ENCODE results near the gene KAT6B. TPM values are rescaled to one million over a fixed set of nuclear protein-coding genes. Genes with fewer than 3 reads are reported as not detected.

The KAT6B gene
- total and polyA plus RNA-seq, 2 of the 8 experiments (the other 6 are each of a cell fraction or from before 2014, with no cell fraction given), result 7.3 to 30.8 TPM

- Histone ChIP-seq H2AFZ (ENCODE audit: low read length) (no peak overlapping the region), H3K36me3 (ENCODE audit: control insufficient read depth in 2 of 4, insufficient read depth in 4 of 4, low read length in 3 of 4) (peaks cover 0 to 12% (median 2%) of the 10 kb centered on the region in 4 experiments; a peak in 3 of 8 replicates), H2AK5ac (ENCODE audit: low read depth, low read length) (no peak overlapping the region), H3K23ac (ENCODE audit: insufficient read length) (no peak overlapping the region), H4K8ac (ENCODE audit: extremely low read depth, insufficient read depth, low read length) (no peak overlapping the region), H3K4me3 (ENCODE audit: extremely low read depth in 1 of 4, insufficient read depth in 2 of 4, low read depth in 3 of 4, low read length in 4 of 4) (no peak overlapping the region), H3K27me3 (replicated peaks in 1 of 4; ENCODE audit: control insufficient read depth in 3 of 4, extremely low read depth in 1 of 4, insufficient read depth in 3 of 4, low read length in 3 of 4) (no peaks in the 10 kb centered on the region), H3K79me1 (ENCODE audit: low read depth, low read length) (no peaks in the 10 kb centered on the region), H4K20me1 (replicated peaks in 1 of 2; ENCODE audit: control insufficient read depth in 1 of 2, insufficient read depth in 2 of 2, low read length in 2 of 2) (peaks cover 0 to 3% of the 10 kb centered on the region in 2 experiments), H3K56ac (replicated peaks; ENCODE audit: insufficient read length, low read depth, low read length) (no peak overlapping the region), H3K27ac (ENCODE audit: low read depth, low read length) (no peak overlapping the region), H3K18ac (ENCODE audit: extremely low read depth, low read length) (no peak overlapping the region), H2BK5ac (ENCODE audit: low read depth, low read length) (no peak overlapping the region), H3K14ac (ENCODE audit: insufficient read length) (no peak overlapping the region), H2BK15ac (ENCODE audit: low read length) (no peak overlapping the region), H2BK120ac (replicated peaks; ENCODE audit: low read depth, low read length) (no peak overlapping the region), H2BK12ac (ENCODE audit: low read depth, low read length) (no peak overlapping the region), H4K5ac (ENCODE audit: insufficient read length, low read depth, low read length) (no peak overlapping the region), H4K91ac (replicated peaks; ENCODE audit: insufficient read length, low read length) (no peak overlapping the region), H2BK20ac (ENCODE audit: low read length) (no peak overlapping the region), H3K4me1 (replicated peaks in 1 of 4; ENCODE audit: control insufficient read depth in 3 of 4, insufficient read depth in 4 of 4, low read length in 3 of 4) (peaks cover 0 to 2% (median 0%) of the 10 kb centered on the region in 4 experiments; a peak in 1 of 7 replicates), H3K79me2 (ENCODE audit: control insufficient read depth in 1 of 2, insufficient read depth in 2 of 2, low read length in 2 of 2) (peaks cover 0 to 55% of the 10 kb centered on the region in 2 experiments; a peak in 3 of 4 replicates), H3K23me2 (ENCODE audit: low read depth, low read length) (no peaks in the 10 kb centered on the region), H3K9me3 (ENCODE audit: insufficient read depth in 2 of 2, low read depth in 1 of 2, low read length in 1 of 2) (no peaks in the 10 kb centered on the region), H3K9ac (replicated peaks in 1 of 4; ENCODE audit: extremely low read depth in 1 of 4, low read depth in 3 of 4, low read length in 3 of 4) (no peak overlapping the region), H3K4me2 (ENCODE audit: insufficient read depth in 1 of 2, low read depth in 2 of 2, low read length in 2 of 2) (no peak overlapping the region), H3K4ac (replicated peaks; ENCODE audit: insufficient read length, low read depth, low read length) (no peak overlapping the region)
- DNase-seq (ENCODE audit: low read depth in 1 of 2, low spot score in 2 of 2), result no peak
- TF ChIP-seq POLR2AphosphoS5 (IDR thresholded peaks at IDR 0.05; ENCODE audit: low read depth, low read length) (no peak), RBBP5 (IDR thresholded peaks at IDR 0.05; ENCODE audit: borderline replicate concordance, low read depth, low read length) (no peak), GABPA (IDR thresholded peaks at IDR 0.05; ENCODE audit: borderline replicate concordance, insufficient read depth, low read length) (no peak)
- FAIRE-seq, result no peak
- WGBS, 2 experiments (ENCODE audit: extremely low coverage in 1 of 2, insufficient coverage in 1 of 2, insufficient read length in 1 of 2, insufficient replicate concordance in 2 of 2, low coverage in 1 of 2, low lambda C conversion rate in 2 of 2, missing lambda C conversion rate in 1 of 2), result 91% methylated on average over 4 of the region's 4 CpGs; no CpG with 5 or more reads in 1 of the 2 experiments
- POLR2A ChIA-PET (ENCODE audit: partially characterized antibody), result no interaction called here
- CTCF ChIA-PET (ENCODE audit: partially characterized antibody), result interaction anchor here (0.7 kb wide), 1 partner anchor 304 kb away, joined by 3 read pairs; no protein-coding TSS in a partner anchor
Observed at GRCh38 chr10:74839708-74840107, 13.3 kb downstream of the KAT6B start.

Measured in H1 (cell line).